RWPE2 (cell line): ENCODE measurements around the gene MAPK8.

Experiments used
- ATAC-seq: fragments of 200-7000 bp; cut with Tn5 transposase; 3 replicates; pipeline ENCODE4 v1.9.1; 2021; ENCODE audit warnings: low read depth
- DNase-seq: peaks from one replicate; pipeline ENCODE4 v3.0.0-alpha.2; 2020; ENCODE audit warnings: low spot score
- H3K27ac ChIP-seq: fragments of 450-650 bp; 2 replicates; pipeline ENCODE4 v1.5.1; 2017; ENCODE audit warnings: mild to moderate bottlenecking; ENCODE audit not compliant: poor library complexity, severe bottlenecking
- H3K27me3 ChIP-seq: fragments of 250-450 bp; sonication (Bioruptor Pico); 2 replicates; pipeline ENCODE4 v1.5.1; 2021; ENCODE audit warnings: mild to moderate bottlenecking, moderate library complexity; ENCODE audit not compliant: insufficient read depth, poor library complexity, severe bottlenecking
- H3K36me3 ChIP-seq: fragments of 250-450 bp; sonication (Bioruptor Pico); 2 replicates; pipeline ENCODE4 v1.5.1; 2020; ENCODE audit warnings: low read depth, mild to moderate bottlenecking, moderate library complexity
- H3K4me1 ChIP-seq: fragments of 250-450 bp; sonication (Bioruptor Pico); 2 replicates; pipeline ENCODE4 v1.5.1; 2021; ENCODE audit warnings: mild to moderate bottlenecking, moderate library complexity; ENCODE audit not compliant: insufficient read depth, poor library complexity, severe bottlenecking
- H3K4me3 ChIP-seq: fragments of 250-450 bp; sonication (Bioruptor Pico); 2 replicates; pipeline ENCODE4 v1.5.1; 2021; ENCODE audit warnings: mild to moderate bottlenecking, moderate library complexity; ENCODE audit not compliant: severe bottlenecking
- H3K9me3 ChIP-seq: fragments of 250-450 bp; sonication (Bioruptor Pico); 2 replicates; pipeline ENCODE4 v1.5.1; 2021; ENCODE audit warnings: mild to moderate bottlenecking, moderate library complexity; ENCODE audit not compliant: severe bottlenecking
- TF ChIP-seq, protein P1 (sequence below): fragments of 450-650 bp; IDR thresholded peaks from one replicate; pipeline ENCODE4 v1.5.1; 2017; ENCODE audit warnings: mild to moderate bottlenecking, moderate library complexity; ENCODE audit not compliant: poor library complexity, severe bottlenecking

MAPK8 gene

DNA sequence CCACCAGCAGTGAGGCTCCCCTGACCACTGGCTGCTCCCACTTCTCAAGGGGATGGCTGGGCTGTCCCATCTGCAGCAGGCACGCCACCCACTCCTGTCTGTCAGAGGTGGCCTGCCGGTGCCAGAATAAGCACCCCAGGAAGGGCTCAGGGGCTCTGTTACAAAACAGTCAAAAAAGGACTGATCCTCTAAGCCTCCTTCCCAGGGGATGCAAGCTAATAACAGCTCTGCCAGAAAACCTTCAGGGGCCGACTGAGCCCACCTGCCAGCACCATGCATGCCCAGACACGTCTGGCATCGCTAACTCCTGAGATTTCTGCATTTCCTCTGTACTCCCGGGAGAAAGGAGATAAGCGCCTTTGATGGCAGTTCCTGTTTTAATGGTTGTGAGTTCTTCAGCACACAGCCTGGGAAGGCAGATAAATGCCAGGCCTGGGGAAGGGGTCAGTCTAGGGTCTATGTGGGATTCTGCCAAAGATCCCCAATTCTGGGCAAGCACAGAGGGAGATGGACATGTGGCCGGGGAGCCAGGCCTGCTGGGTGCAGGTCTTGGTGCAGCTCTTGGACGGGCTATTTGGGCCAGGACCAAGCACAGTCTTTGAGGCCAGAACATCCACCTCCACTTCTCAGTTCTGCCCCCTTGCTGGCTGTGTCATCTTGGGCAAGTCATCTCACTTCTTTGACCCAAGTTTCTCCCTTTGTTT lies 170.0 kb downstream of the MAPK8 start:
- no peaks in the 10 kb centered on the region for H3K27me3 ChIP-seq
- no peak for DNase-seq
- H3K4me3 ChIP-seq = no peak overlapping the region
- no peak for ATAC-seq
- H3K9me3 ChIP-seq = no peaks in the 10 kb centered on the region
- no peaks in the 10 kb centered on the region for H3K36me3 ChIP-seq
- TF ChIP-seq, protein P1, sequence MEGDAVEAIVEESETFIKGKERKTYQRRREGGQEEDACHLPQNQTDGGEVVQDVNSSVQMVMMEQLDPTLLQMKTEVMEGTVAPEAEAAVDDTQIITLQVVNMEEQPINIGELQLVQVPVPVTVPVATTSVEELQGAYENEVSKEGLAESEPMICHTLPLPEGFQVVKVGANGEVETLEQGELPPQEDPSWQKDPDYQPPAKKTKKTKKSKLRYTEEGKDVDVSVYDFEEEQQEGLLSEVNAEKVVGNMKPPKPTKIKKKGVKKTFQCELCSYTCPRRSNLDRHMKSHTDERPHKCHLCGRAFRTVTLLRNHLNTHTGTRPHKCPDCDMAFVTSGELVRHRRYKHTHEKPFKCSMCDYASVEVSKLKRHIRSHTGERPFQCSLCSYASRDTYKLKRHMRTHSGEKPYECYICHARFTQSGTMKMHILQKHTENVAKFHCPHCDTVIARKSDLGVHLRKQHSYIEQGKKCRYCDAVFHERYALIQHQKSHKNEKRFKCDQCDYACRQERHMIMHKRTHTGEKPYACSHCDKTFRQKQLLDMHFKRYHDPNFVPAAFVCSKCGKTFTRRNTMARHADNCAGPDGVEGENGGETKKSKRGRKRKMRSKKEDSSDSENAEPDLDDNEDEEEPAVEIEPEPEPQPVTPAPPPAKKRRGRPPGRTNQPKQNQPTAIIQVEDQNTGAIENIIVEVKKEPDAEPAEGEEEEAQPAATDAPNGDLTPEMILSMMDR = no peak
- H3K4me1 ChIP-seq = peaks cover 5% of the 10 kb centered on the region
- no peak overlapping the region for H3K27ac ChIP-seq

GRCh38 chr10:48477141-48477540 lies 170.7 kb downstream of the MAPK8 start:
- DNase-seq (no peak), ATAC-seq (no peak)
- Histone ChIP-seq H3K4me1 (no peaks in the 10 kb centered on the region), H3K4me3 (no peak overlapping the region), H3K36me3 (no peaks in the 10 kb centered on the region), H3K27me3 (no peaks in the 10 kb centered on the region), H3K27ac (no peak overlapping the region), H3K9me3 (no peaks in the 10 kb centered on the region)
- TF ChIP-seq, protein P1 = no peak

DNA sequence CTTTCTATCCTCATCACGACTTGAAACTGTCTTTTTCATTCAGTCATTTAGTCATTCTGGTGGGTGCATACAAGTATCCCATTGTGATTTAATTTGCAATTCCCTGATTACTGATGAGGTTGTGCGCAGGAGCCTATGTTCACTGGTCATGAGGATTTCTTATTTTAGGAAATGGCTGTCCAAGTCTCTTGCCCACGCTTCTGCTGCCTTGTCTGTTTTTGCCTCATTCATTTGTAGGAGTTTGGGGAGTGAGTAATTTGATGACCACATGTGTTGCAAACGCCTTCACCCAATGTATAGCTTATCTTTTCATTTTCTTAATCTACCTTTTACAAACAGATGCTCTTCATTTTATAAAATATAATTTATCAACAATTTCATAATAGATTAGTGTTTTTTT lies 171.1 kb downstream of the MAPK8 start:
- H3K4me3 ChIP-seq = no peak overlapping the region
- H3K9me3 ChIP-seq = no peaks in the 10 kb centered on the region
- DNase-seq (no peak), ATAC-seq (no peak)
- H3K27ac ChIP-seq = no peak overlapping the region
- H3K36me3 ChIP-seq = no peaks in the 10 kb centered on the region
- TF ChIP-seq, protein P1 = no peak
- H3K4me1 ChIP-seq = no peaks in the 10 kb centered on the region
- no peaks in the 10 kb centered on the region for H3K27me3 ChIP-seq

DNA sequence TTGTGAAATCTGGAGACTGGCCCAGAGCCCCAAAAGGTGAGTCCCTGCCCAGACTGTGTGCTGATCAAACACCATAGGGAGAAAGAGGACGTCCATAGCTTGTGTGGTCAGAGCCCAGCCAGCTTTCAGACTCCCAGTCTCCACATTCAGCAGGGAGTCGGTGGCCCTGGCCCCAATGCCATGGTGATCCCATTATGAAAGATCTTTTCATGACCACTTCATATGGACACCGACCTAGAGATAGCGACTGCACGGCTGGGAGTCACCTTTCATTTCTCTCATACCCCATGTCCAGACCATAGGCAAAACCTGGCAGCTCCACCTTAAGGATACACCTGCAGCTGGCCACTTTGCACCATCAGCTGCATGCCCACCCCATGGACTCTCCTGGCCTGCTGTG lies 172.0 kb downstream of the MAPK8 start:
- H3K36me3 ChIP-seq = no peaks in the 10 kb centered on the region
- no peaks in the 10 kb centered on the region for H3K4me1 ChIP-seq
- no peak for ATAC-seq
- no peak overlapping the region for H3K27ac ChIP-seq
- peaks cover 5% of the 10 kb centered on the region for H3K27me3 ChIP-seq
- no peak overlapping the region for H3K4me3 ChIP-seq
- DNase-seq = no peak
- TF ChIP-seq, protein P1 = no peak
- no peaks in the 10 kb centered on the region for H3K9me3 ChIP-seq

DNA sequence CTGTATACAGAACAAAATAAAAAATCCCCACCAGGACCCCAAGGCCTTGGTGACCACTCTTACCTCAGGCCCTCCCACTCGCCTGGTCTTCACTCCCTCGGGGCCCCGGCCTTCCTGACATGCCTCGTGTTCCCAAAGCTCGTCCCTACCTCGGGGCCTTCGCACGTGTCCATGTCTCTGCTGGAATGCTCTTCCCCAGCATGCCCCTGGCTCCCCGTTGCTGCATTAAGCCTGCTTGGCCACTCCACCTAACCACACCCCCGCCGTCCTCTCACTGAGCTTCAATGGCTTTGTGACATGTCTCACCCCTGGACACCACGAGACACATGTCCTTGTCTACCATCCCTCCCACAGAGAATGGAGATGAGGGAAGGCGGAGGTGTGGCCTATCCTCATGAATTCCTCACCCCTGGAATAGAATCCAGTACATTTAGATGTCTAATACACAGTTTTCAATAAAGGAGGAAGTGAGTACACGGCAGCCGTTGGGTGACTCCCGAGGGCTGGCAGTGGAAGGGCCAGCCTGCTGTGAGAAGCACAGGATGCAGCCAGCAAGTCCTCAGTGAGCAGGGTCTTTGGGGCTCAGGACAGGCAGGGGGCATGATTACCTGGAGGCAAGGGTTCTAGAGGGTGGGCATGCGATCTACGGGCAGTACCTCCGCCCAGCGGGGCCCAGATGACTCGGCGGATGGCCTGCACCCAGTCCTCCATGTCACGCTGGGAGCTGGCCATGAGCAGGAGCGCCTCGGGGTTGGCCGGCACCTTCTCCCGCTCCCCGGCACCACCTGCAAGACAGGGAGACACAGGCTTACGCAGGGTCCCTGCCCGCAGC lies 172.7 kb downstream of the MAPK8 start:
- no peak for DNase-seq
- Histone ChIP-seq H3K36me3 (no peaks in the 10 kb centered on the region), H3K4me3 (no peak overlapping the region), H3K9me3 (no peaks in the 10 kb centered on the region), H3K4me1 (no peaks in the 10 kb centered on the region), H3K27me3 (peaks cover 5% of the 10 kb centered on the region), H3K27ac (no peak overlapping the region)
- no peak for ATAC-seq
- TF ChIP-seq, protein P1 = no peak
